Tibial nerve (tissue), 4 donors: ENCODE results near the gene ATRX.

ENCODE experiments used
- EP300 ChIP-seq, 2 donors: sonication (generic); formaldehyde crosslinking; IDR thresholded peaks; one replicate each; pipeline ENCODE4 v1.6.1; 2017; ENCODE audit warnings: antibody characterized with exemption in 2 of 2, mild to moderate bottlenecking in 1 of 2
- TF ChIP-seq, protein P1 (sequence below), 5 experiments: fragments of 200-600 bp in 3 of 5; fragments of 450-650 bp in 2 of 5; sonication (generic) in 3 of 5; IDR thresholded peaks; one replicate each; pipeline ENCODE4 v1.5.1; 2016 to 2019; ENCODE audit warnings: antibody characterized with exemption in 5 of 5, mild to moderate bottlenecking in 3 of 5, moderate library complexity in 2 of 5

- TF ChIP-seq, protein P1, sequence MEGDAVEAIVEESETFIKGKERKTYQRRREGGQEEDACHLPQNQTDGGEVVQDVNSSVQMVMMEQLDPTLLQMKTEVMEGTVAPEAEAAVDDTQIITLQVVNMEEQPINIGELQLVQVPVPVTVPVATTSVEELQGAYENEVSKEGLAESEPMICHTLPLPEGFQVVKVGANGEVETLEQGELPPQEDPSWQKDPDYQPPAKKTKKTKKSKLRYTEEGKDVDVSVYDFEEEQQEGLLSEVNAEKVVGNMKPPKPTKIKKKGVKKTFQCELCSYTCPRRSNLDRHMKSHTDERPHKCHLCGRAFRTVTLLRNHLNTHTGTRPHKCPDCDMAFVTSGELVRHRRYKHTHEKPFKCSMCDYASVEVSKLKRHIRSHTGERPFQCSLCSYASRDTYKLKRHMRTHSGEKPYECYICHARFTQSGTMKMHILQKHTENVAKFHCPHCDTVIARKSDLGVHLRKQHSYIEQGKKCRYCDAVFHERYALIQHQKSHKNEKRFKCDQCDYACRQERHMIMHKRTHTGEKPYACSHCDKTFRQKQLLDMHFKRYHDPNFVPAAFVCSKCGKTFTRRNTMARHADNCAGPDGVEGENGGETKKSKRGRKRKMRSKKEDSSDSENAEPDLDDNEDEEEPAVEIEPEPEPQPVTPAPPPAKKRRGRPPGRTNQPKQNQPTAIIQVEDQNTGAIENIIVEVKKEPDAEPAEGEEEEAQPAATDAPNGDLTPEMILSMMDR (IDR thresholded peaks at IDR 0.05), result no peak
- no peak for TF ChIP-seq EP300 (IDR thresholded peaks at IDR 0.05)
Observed at GRCh38 chrX:77564823-77565222, 221.2 kb downstream of the ATRX start.
